Stimulated activated CD8-positive, alpha-beta memory T cell treated with anti-CD3 and anti-CD28 coated beads, Interleukin-2, amount 100 ng/mL, for 1 hour (primary cell): ENCODE measurements around the gene TBC1D14.

Source experiments
- DNase-seq, 2 donors: peaks; one replicate each; pipeline ENCODE4 v3.0.0-alpha.2; 2020; ENCODE audit warnings: low read depth in 2 of 2

Gene TBC1D14

GRCh38 chr4:7020856-7021255 is 111.2 kb downstream of the TBC1D14 start:
- DNase-seq = no peak

- DNase-seq = no peak
Observed at GRCh38 chr4:7021355-7021754, 111.7 kb downstream of the TBC1D14 start.

GRCh38 chr4:7021930-7022664 is 112.5 kb downstream of the TBC1D14 start:
- no peak for DNase-seq

- DNase-seq = no peak
Observed at GRCh38 chr4:7023486-7023885, 113.9 kb downstream of the TBC1D14 start.

DNA sequence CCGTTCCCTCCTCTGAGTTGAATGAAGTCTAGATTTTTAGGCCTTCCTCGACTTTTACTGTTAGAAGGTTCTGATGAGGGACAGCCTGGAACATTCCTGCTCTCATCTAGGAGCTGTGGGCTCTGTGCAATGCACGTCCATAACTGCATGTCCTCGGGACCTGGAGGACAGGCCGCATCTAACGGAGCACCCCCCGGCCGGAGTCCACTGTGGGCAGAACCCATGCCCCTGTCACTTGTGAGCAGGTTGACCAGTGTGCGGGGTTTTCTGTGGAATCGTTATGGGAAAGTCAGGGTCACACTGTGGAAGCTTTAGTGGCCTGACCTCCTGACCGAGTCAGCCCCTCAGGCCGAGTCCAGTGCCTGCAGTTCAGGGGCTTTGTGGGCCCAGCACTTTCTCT is 114.3 kb downstream of the TBC1D14 start:
- no peak for DNase-seq

- DNase-seq = no peak
Observed at GRCh38 chr4:7024336-7024890, 114.8 kb downstream of the TBC1D14 start.

DNA sequence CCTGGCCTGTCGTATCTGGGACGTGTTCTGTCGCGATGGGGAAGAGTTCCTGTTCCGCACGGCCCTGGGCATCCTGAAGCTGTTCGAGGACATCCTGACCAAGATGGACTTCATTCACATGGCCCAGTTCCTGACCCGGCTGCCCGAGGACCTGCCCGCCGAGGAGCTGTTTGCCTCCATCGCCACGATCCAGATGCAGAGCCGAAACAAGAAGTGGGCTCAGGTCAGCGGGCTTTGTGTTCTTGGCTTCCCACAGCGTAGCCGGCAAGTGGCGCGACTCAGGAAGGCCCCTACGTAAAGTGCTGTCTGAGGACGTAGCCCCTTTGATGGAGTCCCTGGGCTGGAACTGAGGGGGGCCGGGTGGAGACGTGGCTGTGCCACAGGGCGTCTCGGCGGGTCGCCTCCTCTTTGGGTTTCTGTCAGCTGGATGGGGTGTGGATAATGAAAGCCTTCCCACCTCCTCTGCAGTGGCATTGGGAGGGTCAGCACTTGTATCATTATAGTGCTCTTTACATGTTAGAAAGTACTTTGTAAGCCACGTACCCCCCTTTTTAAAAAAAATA is 115.5 kb downstream of the TBC1D14 start:
- DNase-seq = no peak

- no peak for DNase-seq
Observed at GRCh38 chr4:7026107-7026506, 116.5 kb downstream of the TBC1D14 start.

DNA sequence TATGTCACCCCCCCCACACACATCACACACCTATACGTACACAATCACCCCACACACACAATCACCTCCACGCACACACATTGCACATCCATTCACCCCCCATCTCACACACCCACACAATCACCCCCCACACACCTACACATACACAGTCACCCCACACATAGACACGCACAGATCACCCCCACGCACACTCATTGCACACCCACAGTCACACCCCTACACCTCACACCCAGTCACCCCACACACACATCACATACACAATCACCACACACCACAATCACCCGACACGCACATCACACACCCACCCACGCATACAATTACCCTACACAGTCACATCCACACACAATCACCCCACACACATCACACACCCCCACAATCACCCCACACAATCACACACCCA is 117.7 kb downstream of the TBC1D14 start:
- DNase-seq = no peak

- DNase-seq = no peak
Observed at GRCh38 chr4:7027913-7028312, 118.3 kb downstream of the TBC1D14 start.

- DNase-seq = no peak
Observed at GRCh38 chr4:7029212-7029611, 119.6 kb downstream of the TBC1D14 start.

DNA sequence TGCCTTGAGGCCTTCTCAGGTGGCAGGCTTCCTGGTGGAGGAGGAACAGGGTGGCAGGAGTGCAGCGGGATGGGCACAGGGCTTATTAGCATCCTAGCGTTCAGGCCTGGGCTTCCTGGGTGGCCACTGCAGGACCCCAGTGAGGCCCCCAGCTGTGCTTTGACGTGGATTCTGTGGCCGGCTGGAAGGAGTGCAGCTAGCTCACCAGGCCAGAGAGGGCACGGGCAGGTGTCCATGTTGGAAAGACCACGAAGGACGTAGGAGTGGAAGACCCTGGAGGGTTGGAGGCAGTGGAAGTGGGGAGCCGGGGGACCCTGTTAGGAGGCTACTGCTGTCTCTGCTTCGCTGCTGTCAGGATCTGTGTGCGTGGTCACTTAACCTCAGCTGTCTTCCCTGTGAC is 120.3 kb downstream of the TBC1D14 start:
- DNase-seq = no peak

DNA sequence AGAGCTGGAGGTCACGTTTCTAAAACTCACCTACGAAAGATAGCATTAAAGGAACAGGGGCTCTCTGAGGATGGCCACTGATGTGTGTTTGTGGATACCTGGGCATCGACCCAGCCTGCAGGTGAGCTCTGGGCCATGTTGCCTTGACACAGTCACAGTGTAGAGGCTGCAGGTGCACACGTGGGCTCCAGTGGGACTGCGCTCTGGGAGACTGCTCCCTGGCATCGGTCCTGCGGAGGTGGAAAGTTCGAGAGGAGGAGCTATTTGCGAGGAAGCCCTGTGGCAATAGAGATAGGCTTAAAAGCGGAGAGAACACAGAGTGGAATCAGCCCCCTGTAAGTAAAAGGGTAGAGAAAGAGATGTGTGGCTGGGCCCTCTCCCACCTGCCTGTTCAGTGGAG is 121.2 kb downstream of the TBC1D14 start:
- no peak for DNase-seq

DNA sequence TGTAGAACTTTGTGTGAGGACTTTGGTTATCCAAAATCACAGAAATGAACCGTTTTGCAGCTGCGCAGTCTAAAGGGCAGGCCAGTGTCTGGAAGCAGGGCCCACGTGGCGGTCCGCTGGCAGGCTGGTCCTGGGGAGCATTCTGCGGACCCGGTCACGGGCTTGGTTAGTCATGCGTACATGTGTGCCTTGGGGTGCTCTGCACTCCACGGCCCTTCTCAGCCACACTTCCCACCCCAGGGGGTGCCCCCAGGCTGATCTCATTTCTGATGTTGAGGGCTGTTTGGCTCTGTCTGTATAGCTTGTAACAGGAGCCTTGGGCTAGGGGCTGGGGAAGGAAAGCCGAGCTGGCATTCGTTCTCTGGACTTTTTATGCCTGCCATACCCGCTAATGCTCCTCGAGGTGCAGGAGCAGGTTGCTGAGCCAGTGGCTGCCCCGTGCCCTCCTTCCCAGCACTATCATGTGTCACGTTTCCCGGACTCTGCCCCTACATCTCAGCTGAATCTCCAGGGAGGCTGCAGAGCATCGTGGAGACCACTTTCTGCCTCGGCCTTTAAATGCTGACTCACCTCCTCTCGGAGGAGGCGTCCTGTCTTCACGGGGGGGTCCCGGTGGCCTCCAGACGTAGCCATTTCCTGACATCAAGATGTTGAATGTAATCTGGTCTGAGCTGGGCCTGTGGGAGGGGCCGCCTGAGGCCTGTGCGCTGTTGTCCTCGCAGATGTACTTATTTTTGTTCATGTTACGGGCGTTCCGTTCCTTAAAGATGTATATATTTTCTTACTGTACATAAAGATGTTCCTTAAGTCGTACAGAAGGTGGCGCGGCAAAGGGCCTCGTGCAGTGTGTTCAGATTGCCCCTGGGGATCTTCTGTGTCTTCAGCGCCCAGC is 122.2 kb downstream of the TBC1D14 start:
- DNase-seq = no peak

DNA sequence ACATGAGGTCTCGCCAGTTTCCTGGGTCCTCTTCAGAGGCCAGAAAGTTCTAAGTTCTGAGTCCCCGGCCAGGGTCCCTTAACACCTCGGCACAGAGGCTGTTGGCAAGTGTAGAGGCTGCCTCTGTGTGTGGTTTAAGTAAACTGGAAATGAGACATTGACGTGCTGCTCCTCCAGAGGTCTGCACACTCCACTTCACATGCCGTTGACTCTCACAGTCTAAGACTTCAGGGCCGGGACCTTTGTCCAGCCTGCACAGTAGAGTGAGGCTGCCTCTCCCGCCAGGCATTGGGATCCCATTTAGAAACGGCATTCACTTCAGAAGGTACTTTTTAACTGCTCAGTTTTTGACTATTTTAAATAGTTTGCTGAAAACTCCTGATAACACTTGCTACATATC is 123.0 kb downstream of the TBC1D14 start:
- no peak for DNase-seq

- DNase-seq = no peak
Observed at GRCh38 chr4:7034262-7035081, 124.8 kb downstream of the TBC1D14 start.

GRCh38 chr4:7037425-7037824 is 127.8 kb downstream of the TBC1D14 start:
- DNase-seq = no peak

DNA sequence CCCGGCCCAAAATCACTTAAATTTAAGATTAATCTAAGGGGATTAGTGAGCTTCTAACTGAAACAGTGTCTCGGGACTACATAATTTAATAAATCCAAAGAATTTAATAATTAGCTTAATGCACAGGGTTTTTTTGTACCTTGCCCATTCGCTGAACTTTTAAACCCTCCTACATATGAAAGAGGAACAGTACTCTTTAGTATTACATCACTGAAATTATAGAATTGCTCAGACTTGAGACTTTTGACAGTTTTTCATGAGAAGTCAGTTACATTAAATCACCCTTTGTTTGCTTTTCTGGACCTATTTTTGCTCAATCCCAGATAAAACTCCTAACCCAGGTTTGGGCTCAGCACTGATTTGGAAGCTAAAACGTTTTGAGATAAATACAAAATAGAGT is 131.1 kb downstream of the TBC1D14 start:
- no peak for DNase-seq

- DNase-seq = no peak
Observed at GRCh38 chr4:7041246-7041645, 131.6 kb downstream of the TBC1D14 start.

DNA sequence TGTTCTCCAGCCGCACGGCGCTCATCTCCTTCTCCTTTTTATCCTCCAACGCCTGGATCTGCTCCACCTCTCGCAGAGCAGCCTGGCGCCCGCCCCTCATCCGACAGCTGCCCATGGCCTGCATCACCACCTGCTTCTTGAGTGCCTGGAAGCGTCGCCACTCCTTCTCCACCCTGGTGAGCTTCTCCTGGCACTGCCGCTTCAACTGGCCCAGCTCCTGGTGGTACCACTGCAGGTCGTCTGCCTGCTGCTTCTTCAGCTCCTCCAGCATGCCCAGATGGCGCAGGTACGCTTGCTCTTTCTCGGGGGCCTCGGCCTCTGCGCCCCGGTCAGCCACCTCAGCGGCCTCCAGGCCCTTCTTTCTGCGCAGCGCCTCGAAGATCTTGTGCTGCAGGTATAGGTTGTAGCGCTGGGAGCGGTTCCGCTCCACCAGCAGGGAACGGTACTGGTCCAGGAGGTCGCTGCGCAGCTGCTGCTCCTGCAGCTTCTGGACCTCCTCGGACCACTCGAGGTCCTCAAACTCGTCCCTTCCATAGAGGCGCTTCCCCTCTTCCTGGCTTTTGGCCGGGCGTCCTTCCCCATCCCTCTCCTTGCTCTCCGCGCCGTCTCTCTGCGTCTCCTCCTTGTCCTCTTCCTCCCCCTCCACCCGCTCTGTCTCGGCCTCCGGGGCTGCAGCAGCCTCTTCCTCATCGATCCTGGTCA is 132.3 kb downstream of the TBC1D14 start:
- peak in 1 of 2 donors; percentile 8 for DNase-seq
